Mucosa of rectum (tissue), 2 donors: ENCODE measurements around the gene MALSU1.

Experiments
- H3K27ac ChIP-seq, 2 donors: one replicate each; pipeline ENCODE4 v1.7.0; 2013; ENCODE audit warnings: inconsistent platforms in 2 of 2, low read depth in 2 of 2, low read length in 2 of 2
- H3K27me3 ChIP-seq, 2 donors: one replicate each; pipeline ENCODE4 v1.7.0; 2013; ENCODE audit warnings: low read length in 2 of 2; ENCODE audit not compliant: control insufficient read depth in 2 of 2, insufficient read depth in 2 of 2
- H3K36me3 ChIP-seq, 2 donors: one replicate each; pipeline ENCODE4 v1.7.0; 2013; ENCODE audit warnings: low read length in 2 of 2; ENCODE audit not compliant: control insufficient read depth in 2 of 2, insufficient read depth in 2 of 2
- H3K4me1 ChIP-seq, 2 donors: one replicate each; pipeline ENCODE4 v1.7.0; 2013; ENCODE audit warnings: low read length in 2 of 2, mild to moderate bottlenecking in 1 of 2; ENCODE audit not compliant: control insufficient read depth in 2 of 2, insufficient read depth in 2 of 2
- H3K4me3 ChIP-seq, 2 donors: one replicate each; pipeline ENCODE4 v1.7.0; 2013; ENCODE audit warnings: low read length in 2 of 2
- H3K9ac ChIP-seq, 2 donors: one replicate each; pipeline ENCODE4 v1.7.0; 2013; ENCODE audit warnings: low read length in 2 of 2, low read depth in 1 of 2, mild to moderate bottlenecking in 1 of 2
- H3K9me3 ChIP-seq, 2 donors: one replicate each; pipeline ENCODE4 v1.7.0; 2013; ENCODE audit warnings: low read length in 2 of 2; ENCODE audit not compliant: control insufficient read depth in 2 of 2
- donor health status: healthy.
- donor health status: Normal muscosa, but diverticular disease.

The MALSU1 gene

GRCh38 chr7:23358152-23358674 is 59.1 kb downstream of the MALSU1 start:
- Histone ChIP-seq H3K9me3 (no peaks in the 10 kb centered on the region), H3K36me3 (no peaks in the 10 kb centered on the region), H3K27me3 (peaks cover 0 to 5% of the 10 kb centered on the region in 2 donors), H3K9ac (no peak overlapping the region), H3K27ac (no peak overlapping the region), H3K4me1 (no peaks in the 10 kb centered on the region), H3K4me3 (no peak overlapping the region)
